ENCODE results near the gene RNASE8. TPM values are rescaled to one million over a fixed set of nuclear protein-coding genes. Genes with fewer than 3 reads are reported as not detected.

Gene RNASE8
- polyA plus RNA-seq, 1 donor: not detected

DNA sequence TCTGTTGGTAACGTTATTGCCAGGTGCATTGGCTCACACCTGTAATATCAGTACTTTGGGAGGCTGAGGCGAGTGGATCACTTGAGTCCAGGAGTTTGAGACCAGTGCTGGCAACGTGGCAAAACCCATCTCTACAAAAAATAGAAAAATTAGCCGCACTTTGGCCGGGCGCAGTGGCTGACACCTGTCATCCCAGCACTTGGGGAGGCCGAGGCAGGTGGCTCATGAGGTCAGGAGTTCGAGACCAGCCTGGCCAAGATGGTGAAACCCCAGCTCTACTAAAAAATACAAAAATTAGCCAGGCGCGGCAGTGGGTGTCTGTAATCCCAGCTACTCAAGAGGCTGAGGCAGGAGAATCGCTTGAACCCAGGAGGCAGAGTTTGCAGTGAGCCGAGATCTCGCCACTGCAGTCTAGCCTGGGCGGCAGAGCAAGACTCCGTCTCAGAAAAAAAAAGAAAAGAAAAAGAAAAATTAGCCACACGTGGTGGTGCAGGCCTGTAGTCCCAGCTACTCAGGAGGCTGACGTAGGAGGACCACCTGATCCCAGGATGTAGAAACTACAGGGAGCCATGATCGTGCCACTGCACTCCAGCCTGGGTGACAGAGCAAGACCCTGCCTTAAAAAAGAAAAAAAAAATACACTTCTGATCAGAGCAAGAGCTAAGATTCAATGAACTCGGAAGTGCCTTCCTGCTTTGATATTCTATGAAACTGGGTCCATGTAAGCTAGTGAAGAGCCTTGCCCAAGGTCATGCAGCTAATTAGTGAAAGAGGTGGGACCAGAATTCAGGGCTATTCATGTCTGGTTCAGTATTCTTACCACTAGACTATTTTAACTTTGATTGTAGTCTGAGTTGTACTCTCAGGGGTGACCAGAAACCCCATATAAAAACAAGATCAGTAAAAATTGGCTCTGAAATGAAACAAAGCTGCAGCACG lies 4.2 kb upstream of the RNASE8 start:
- DNase-seq (ENCODE audit: low read depth): no peak

DNA sequence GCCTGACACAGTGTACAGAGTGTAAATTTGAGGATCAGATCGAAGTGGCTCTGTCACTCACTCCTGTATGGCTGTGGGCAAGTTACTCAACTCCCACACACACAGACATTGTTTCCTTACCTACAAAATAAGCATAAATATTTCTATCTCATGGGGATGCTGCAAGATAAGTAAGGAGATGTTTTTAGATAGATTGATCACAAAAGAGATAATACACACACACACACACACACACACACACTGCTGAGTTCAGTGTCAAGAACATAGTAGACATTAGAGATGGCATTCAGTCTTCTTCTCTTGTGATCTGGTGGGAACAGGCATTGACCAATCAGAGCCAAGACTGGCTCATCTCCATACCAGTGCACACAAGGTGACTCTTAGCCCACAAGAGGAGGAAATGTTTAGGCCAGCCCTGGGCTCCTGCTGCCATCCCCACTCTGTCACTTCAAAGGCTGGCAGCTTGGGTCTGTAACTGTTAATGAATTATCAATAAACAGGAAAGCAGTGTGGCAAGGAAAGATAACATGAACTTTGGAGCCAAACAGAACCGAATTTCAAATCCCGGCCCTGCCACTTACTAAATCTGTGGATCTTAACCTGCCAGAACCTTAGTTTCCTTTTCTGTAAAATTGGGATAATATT lies 3.4 kb upstream of the RNASE8 start:
- DNase-seq (ENCODE audit: low read depth): no peak

DNA sequence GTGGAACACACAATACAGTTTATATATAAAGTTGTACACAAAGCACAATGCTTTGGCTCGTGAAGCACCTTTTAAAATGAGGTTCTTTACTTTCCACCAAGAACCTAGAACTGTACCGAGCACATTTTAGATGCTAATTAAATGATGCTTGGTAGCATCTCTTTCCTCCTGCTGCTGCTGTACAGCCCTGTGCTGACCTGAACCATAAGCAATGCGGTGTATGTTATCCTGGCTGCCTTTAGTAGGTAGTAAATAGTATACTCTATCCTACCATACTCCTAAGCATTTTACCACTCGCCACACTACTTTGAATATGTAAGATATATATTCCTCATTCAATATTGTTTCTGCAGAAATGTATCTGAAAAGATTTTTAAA lies 2.9 kb upstream of the RNASE8 start:
- DNase-seq (ENCODE audit: low read depth): no peak

DNA sequence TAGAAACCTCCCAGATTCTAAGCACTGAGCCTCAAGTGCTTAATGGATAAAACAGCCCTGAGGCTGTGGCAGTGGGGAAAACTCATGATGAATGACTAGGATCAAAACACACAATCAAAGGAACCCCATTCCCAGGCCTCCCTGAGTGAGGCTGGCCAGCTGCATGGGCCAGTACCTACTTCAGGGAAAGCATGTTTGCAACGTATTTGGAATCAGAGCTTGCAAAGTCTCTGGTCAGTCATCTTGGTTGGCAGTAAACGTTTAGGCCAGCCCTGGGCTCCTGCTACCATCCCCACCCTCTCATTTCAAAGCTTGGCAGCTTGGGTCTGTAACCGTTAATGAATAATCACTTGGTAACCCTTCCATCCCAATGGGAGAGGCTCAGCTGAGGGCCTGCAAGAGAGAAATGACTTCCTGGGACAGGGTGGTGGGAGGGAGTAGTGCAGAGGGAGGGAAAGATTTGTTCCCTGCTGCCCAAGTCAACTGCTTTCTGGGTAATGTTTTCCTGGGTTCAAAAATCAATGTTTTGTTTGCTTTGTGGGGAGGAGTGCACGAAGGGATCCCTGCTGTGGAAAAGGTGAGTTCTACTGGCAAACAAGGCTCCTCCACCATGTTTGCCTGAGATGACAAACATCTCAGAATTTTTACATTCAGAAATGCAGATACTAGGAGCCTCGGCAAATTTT lies 2.0 kb upstream of the RNASE8 start:
- no peak for DNase-seq (ENCODE audit: low read depth)

DNA sequence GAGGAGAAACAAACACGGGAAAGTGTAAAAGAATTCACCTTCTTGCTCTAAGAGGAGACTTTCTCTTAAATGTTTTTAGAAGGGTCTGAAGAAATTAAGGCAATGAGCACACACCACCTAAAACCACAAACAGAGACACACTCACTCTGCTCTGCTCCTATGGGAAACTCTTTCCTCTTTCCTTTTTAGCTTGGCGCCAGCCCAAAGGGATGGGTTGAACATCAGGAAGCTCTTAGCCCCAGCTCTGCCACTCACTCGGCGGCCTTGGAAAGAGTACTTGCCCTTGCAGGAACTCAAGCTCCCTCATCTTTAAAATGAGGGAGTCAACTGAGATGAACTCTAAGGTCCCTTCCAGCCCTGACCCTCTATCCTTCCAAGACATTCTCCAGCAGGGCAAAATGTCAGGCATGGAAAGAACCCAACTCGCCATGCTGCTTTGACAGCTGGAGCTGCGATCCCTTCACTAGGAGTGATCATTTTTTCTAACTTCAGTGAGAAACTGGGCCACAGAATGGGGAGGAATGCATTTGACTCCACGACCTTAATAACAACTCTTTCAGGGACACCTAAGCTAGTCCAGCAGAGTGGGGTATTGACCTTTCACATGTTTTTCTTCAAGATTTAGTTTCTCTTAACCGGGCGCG lies 980 bp upstream of the RNASE8 start:
- DNase-seq (ENCODE audit: low read depth): no peak

DNA sequence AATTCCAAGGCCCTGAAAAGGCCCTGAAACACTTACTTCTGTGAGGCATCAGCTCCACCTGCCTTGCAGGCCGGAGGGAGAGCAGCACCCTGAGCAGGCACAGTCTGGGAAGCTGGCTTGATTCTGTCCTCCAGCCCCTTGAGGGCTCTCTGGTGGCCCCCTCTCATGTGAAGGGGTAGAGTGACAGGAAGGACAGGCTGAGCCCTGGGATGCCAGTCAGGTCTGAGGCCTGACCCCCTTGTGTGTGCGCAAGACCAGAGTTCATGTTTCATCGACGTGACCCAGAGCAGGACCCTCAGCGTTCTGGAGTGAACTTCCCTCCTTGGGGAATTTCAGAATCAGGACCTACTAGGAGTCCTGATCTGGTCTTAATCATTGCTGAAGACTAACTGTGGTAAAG lies 1.3 kb downstream of the RNASE8 start:
- no peak for DNase-seq (ENCODE audit: low read depth)

DNA sequence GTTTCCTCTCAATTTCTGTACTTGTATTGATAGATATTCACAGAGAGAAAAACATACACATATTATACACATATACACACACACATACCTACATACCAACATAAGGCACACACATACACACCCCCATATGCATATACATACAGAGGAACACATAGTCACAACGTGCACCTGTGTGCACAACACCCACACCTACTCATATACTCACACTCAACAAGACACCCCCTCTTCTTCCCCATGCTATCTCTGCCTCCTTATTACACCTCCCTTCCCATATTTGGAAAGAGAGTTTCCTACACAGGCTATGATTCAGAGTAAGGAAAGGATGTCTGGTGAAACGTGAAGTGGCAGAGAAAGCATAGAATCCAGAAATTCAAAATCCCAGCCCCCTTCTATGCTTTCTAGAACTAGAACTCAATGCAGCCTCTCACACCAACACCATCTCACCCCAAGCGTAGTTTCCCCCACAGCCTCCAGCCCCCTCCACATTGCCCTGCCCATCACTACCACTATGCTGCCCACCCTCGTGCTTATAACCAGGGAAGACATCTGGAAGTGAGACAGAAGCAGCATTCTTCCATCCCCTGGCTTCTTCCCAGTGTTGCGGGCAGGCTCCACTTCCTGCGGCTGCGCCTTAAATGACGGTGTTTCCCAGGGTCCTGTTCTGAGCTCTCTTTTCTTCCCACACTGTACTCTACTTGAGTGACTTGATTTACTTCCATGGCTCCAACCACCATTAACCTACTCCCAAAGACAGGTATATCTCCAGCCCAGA lies 2.4 kb downstream of the RNASE8 start:
- DNase-seq (ENCODE audit: low read depth): no peak

DNA sequence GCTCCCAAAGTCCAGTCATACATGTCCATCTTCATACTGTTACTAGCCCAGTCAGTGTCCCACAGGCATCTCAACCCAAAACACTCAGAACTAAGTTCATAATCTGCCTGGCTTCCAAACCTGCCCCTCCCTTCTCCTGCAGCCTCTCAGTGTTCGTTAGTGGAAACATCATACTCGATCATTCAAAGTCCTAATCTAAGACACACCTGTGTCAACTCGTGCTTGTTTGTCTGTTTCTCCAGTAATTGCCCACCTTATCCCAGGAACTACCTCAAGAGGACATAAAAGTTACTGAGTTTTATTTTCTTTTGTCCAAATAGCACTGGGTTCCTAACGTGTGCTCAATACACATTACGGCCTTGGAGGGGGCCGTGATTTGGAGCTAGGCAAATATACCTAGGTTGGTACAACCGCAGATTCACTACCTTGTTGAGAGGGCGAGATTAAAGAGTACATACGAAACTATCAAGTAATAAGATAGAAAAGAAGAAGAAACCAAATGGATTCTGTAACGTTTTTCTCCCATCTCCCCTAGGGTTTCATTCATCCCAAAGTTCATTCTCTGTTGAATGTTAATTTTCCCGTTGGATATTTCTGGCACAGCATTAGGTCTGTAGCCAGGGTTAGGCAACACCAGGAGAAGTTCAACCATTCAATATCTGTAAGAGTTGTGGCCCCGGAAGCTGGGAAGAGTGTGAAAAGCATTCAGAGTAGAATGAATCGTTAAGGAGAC lies 3.2 kb downstream of the RNASE8 start:
- DNase-seq (ENCODE audit: low read depth): no peak

DNA sequence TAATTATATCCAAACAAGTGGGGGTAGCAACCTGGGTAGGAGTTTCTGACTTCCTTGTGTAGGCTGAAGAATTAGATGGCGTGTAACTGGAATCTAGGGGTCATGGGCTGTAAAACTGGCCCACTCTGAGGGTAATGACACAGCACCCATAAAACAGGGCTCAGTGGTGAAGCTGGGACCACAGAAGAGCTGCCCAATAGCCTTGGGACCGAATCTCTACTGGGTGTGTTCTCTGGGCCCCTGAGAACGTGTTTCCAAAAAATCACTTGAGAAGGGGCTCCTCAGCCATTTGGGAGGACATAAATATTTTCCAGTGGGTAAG lies 3.7 kb downstream of the RNASE8 start:
- no peak for DNase-seq (ENCODE audit: low read depth)

DNA sequence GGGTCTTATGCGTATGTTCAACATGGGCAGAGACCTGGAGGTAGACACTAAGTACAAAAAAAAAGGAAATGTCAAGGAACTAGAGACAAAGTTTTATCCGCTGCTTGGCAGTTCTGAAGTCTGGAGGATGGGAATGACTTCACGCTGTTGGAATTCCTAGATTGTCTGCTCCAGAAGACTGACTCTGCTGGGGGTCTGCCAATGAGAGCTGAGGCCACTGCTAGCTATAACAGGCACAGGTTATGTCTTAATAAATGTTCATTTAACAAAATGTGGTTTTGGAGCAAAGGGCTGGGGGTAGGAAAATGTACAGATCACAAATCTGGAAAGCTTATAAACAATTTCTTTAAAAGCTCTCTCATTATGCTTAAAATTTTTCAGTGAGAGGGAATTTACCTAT lies 5.9 kb downstream of the RNASE8 start:
- DNase-seq (ENCODE audit: low read depth): no peak

DNA sequence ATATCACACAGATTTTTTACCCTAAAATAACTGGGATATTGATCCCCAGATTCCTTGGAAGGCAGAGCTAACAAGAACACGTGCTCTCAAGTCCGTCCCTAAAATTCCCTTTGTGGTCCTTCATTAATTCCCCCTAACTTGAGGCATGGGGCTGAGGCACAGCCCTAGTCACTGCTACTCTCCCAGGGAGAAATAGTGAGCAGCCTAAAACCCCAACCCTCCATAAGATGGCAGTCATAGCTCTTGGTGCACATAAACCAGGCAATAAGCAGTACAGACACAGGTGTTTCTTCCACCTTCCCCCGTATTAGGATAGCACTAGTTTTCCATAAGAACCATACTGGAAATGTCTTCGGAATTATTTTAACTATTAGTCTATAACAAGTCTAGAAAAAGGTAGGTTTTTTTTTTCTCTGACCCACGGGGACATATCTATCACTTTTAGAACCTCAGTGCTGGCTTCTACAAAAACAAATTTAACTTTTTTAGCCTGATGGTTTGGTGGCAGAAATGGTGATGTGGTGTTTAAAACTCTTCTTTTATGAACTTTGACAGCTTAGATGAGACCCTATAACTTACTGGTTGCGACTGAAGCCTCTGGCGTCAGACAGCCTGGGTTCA lies 9.4 kb downstream of the RNASE8 start:
- DNase-seq (ENCODE audit: low read depth): no peak

DNA sequence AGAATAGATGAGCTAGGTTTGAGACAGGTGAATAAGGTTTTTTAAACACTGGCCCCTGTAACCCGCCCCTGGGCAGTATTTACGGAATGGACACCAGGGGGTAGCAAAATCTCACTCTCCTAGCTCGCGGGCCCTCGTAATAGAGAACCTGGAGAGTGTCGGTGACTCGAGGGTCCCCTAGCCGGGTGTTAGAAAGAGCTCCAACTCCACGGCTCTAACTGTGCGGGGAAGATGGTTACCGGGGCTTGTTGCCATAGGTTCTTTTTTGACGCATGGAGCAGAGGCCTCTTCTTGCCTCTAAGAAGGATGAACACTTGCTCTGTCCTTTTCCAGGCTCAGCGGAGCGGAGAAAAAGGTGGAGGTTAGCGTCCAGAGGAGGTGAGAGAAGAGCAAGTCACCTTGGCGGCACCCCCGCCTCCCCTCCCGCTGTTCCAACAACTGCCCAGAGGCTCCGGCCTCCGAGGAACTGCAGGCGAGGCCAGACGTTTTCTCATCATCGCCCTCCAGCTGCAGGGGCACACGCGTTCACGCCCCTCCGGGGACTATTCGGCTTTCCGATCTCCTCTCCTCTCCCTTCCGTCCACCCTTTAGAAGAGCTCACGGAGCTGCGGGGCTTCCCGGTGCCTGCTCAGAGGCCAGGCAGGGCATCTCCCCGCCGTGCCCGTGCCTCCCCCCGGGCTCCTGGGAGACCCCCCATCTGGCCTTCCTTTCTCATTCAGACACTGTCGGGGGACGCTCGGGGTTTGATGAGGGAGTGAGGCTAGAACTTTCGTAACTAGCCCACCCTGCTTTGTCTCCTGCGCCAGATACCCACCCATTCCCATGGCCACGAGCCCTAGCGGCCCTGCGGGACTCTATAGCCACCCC lies 11.1 kb downstream of the RNASE8 start:
- DNase-seq (ENCODE audit: low read depth): no peak

DNA sequence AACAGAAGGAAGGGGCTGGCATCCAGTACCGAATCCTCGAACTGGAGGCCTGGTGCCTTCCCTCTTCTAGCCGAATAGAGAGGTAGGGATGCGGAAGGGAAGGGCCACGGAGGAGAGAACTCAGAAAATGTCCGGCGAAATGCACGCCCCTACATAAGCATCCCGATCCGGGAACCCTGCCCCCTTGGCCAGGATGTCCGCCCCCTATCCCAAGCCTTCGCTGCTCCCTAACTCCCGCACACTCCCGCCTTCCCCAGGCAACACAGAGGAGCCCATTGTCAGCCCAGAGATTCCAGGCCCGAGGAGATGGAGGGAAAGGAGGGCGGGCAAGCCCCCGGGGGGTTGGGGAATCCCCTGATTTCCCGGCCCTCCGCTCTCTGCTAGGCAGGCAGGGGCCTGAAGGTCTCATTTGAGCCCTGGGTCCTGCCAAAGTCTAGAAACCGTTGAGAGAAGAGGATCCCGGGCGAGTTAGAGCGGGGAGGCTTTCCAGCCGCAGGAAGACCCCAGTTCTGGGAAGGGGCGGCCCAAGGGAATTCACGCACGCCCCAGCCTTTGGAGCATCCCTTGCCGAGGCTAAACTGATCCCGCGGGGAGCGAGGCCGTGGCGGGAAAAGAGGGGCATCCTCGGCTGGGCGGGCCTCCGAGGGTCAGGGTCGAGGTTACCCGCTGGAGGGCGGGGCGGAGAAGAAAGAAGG lies 11.9 kb downstream of the RNASE8 start:
- DNase-seq (ENCODE audit: low read depth): no peak

DNA sequence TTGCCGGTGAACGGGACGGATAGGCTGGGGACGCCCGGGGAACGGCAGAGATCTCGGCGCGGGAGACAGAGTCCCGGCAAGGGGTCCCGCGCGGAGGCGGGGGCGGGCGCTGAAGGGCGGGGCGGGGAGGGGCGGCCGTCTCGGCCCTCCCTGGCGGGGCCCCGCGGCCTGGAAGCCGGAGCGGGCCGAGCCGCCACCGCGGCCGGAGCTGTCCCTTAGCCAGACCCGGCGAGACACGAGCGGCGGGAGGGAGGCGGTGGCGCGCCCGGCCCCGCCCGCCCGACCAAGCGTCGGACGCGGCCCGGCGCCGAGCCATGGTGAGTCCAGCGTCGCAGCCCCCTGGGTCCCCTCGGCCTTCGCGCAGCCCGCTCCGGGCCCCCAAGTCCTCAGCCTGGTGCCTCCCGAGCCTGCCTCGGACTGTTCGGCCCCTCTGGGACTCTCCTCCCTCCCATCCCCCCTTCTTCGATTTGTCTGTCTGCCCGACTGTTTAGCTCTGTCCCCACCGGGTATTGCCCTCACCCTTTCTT lies 12.5 kb downstream of the RNASE8 start, which contains the start of gene ARHGEF40:
ARHGEF40 (plus strand) TSS at position 222 of the 527 bp plus-strand sequence; CDS start at position 315, 93 bp downstream.
- no peak for DNase-seq (ENCODE audit: low read depth)

DNA sequence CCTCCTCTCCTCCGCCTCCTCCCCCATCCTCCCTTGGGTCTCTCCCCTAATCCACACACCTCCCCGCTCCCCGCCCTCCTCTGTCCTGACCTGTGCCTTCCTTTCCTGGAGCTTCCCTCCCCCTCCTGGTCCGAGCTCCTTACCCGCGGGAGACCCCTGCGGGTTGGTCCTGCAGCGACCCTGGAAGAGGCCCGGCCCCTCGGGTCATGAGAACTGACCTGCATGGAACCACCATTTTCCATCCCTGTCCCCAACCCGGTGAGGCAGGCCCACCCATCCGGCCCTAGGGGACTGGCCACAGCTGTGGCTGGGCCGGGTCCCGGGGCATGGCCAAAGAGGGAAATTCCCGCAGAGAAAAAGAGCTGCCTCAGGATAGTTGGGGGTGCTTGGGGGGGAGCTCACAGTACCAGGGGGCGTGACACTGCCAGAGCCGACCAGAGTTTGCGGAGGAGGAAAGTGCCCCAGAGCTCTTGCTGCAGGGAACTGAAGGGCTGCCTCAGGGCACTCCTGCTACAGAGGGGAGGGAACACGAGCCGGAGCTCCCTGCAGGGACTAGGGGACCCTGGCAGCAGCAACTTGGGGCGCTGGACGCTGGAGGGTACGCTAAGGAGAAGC lies 13.1 kb downstream of the RNASE8 start:
- DNase-seq (ENCODE audit: low read depth): no peak

DNA sequence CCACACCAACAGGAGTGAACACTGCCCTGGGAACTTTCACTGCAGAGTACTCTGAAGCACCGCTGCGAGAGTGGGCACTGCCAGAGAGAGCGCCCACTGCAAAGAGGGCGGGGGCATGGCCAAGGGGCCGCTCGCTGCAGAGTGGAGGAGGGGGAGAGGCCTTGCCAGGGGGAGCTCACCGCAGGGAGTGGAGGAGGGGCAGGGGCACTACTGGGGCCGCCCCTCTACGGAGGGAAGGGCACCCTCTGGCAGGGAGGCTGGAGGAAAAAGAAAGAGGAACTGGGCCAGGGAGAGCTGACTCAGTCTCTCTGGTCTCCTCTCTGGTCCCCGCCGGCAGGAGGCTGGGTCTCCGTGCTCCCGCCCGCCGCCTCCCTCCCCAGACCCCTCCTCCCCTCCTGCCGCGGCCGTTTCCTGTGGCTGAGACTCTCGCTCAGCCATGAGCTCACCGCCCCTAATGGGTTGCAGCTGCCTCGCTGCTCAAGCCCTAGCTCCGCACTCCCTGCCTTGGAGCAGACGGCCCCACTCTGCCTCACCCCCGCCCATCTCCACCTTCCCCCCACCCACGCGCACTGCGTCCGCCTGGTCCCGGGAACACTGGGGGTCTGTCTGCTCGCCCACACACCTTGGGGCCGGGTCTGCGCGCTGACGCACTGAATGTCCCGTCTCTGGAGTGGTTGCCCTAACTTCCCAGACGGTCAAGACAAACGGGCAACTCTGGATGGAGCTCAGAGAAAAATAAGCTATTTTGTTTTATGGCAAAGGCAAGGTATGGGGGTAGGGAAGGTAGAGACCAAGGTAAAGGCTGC lies 13.8 kb downstream of the RNASE8 start:
- peak; percentile 88 for DNase-seq (ENCODE audit: low read depth)

DNA sequence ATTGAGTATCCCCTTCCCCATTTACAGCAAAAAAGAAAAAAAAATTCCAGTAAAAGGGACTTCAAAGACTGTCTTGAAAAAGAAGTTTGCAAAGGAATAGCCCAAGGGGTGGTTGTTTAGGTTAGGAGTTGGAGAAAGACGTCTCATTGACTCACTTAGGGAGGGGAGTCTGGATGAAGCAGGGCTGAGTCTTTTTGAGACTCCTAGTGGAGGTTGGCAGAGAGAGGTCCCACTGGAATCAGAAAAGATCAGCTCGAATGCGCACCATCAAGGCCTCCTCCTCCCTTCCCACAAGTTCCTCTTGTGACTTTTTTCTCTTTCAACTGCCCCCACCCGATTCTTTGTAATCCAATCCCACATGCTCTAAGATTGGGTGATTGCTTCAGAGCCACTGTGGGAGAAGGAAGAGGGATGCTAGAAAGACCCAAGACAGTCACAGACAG lies 14.4 kb downstream of the RNASE8 start:
- DNase-seq (ENCODE audit: low read depth): no peak

All from forelimb muscle (tissue), 1 donor.